HG03342 (cell line): ENCODE measurements around the gene FAM3B.
"Not testable (repeated sequence)": the region's sequence is repeated elsewhere in the genome, so short reads cannot be mapped to it uniquely, and the experiment has no call there.

ENCODE experiments used
- ATAC-seq: cut with Tn5 transposase; IDR thresholded peaks from one replicate; pipeline ENCODE4 v1.9.1; 2021; ENCODE audit warnings: mild to moderate bottlenecking, moderate library complexity; ENCODE audit not compliant: unreplicated experiment

The FAM3B gene

DNA sequence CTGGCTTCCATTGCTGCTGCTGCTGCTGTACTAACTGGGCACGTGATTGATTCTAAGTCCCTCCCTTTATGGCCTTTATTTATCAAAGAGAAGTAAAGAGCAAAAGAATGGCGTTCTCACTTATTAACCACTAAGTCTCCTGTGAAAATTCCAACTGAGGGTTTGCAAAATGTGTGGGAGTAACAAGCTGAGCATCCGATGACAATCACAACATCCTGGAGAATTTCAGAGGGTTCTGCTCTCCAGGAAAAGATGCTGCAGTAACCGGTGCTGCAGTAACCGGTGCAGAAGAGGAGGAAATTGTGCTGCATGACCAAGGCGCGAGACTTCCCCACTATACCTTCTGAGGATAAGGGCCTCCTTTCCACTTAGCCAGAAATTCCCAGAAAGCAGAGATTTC, 32.5 kb downstream of the FAM3B start:
- ATAC-seq = no peak

DNA sequence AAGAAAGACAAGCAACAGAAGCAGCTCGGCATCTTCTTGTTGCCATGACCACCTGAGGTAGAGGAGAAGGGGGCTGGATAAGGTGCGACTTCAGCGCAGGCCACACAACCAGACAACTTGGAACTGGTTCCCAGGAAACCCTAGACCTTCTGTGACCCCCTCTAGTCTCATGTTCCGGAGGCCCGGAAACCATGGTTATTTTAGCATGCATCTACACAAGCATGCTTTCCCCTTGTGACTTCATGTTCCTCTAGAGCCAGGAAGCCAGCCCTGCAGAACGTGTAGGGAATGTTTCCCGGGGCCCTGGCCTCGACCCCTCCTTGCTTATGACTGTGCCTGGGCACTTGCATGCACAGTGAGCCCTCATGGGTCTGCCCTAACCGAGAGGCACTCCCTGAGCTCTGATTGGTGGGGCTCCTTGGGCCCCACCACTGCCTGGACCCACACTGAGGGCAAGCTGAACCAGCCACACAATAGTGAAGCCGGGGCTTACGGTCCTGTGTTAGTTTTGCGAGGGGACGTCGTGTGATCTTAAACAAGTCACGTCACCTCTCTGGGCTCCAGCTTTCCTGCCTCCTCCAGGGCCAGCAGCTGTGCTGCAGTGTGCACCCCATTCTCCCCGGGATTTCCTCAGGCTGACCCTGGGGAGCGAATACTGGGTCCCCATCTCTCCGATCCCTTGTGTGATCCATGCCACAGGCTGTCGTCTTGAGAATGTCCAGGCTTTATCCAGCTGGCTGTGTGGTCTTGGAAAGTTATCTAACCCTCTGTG, 33.2 kb downstream of the FAM3B start:
- ATAC-seq = no peak

DNA sequence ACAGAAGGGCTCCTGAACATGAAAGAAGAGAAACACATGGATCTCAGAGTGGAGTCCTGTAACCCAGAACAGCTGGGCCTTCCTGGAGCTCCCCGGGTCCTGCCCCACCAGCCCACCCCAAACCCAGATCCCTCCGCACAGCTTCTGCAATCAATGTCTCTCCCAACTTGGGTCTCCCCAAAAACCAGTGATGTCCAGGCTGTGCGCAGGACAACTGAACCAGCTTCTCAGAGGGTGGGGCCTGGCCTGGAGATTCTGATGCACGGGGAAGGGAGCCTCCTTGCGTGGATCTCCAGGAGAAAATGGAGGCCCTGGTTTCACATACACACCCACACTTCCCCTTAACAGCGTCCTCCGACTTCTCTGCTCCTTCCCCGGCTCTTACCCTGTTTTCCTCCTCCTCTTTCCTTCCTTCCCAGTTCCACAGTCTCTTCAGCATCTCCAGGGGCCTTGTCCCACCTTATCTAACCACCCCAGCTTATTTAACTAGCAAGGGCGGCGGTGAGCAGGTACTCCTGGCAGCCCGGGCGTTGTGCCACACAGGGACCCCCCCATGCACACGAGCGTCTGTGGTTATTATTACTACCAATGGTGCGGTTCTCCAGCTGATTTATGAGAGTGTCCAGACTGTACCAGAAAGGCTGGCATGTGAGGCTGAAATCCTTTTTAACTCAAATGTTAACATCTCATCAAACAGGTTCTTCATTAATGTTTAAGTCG, 34.0 kb downstream of the FAM3B start:
- no peak for ATAC-seq

DNA sequence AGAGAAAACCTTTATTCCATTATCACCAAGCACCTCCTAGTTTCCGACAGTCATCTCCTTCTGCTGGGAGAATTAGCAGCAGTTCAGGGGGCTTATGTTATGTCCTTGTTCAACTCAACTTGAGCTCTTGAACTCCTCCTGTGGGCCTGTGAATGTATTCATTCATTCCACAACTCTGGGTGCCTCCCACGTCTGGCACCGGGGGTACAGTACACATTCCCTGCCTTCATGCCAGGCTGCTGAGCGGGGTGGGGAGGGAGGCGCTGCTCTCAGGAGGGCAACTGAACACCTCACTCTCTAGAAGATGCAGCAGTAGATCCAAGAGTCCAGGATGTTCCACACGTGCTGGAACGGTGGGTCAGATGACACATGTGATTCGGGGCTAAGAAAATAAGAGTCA, 40.9 kb downstream of the FAM3B start:
- no peak for ATAC-seq

DNA sequence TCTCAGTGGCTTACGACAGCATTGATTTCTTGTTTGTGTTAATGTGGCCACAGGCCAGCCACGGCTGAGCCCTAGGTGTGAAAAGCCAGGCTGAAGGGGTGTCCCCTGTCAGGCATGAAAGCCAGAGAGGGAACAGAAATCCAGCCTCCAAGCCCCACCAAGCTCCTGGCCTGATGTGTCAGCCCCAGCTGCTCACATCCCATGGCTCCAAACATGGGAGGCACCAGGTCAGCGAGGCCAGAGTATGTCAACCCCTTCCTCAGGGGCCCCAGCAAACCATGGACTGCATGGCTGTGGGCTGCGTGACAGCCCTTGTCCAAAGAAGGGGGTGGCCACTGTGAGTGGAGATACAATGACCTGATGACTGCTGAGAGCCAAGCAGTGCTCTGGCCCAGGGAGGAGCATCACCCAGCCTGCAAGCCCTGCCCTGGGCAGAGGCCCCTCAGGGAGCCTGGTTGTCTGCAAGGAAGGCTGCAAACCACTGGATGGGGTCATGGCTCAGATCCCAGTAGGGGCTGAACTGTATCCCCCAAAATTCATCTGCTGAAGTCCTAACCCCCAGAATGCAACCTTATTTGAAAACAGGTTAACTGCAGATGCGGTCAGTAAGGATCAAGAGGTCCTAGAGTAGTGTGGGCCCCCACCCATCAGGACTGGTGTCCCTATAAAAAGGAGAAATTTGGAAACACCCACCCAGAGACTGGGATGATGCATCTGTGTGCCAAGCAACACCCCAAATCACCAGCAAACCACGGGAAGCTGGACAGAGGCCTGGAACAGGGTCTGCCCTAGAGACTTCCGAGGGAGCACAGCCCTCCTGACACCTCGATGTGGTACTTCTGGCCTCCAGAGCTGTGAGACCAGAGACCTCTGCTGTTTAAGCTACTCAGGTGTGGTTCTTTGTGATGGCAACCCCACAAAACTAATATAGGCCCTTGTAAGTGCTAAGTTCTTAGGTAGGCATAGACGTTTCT, 41.9 kb downstream of the FAM3B start:
- ATAC-seq = no peak

DNA sequence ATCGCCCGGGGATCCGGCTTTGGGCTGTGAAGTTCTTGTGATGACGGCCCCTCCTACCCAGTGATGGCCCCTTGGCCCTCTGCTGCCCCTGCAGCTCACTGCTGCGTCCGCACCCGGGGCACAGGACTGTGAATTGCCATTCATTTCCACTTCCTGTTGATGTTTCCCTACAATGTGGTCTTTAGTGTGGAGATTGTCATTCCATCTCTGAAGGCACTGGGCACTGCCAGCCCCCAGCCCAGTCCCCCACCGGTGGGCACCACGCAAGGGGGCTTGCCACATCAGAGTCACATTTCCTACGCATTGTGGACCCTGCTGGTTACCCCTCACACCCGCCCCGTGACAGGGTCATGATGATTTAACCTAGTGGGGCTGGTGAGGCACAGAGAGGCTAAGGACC, 42.7 kb downstream of the FAM3B start:
- ATAC-seq = no peak

DNA sequence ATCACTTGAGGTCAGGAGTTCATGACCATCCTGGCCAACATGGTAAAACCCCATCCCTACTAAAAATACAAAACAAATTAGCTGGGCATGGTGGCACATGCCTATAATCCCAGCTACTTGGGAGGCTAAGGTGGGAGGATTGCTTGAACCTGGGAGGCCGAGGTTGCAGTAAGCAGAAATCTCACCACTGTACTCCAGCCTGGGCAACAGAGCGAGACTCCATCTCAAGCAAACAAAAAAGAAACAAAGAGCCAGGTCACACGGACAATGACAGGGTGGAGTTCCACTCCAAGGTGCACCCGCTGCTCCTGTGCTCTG, 43.1 kb downstream of the FAM3B start:
- ATAC-seq = not testable (repeated sequence)

DNA sequence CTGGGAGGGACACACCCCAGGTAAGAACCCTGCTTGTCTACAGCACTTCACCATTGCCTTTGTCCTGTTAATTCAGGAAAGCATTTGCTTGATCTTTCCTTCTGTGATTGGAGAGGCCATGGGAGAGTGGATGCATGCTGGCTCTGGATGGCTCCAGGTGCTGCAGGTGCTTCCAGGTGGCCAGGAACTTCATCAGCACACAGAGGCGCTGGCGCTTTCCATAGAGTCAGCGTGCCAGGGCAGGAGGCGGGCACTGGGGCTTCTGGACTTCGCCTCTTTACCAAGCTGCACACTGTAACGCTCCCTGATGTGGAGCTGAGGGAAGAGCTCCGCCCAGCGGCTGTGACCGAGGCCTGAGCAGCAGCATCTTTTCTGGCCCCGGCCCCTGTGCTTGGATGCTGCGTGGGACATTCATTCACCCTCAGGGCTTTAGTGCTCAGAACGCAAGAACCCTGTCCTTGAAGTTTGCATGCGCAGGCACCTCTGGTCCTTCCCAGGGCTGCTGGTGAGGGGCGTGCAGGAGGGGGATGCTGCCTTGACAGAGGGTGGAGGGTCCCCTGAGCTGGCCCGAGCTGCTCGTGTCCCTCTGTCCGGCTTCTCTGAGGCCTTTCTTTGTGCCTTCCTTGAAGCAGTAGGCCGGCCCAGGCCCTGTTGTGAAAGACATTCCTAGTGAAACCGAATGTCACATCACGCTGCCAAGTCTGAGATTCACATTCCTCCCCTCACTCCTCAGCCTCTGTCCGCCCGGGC, 43.6 kb downstream of the FAM3B start:
- no peak for ATAC-seq

DNA sequence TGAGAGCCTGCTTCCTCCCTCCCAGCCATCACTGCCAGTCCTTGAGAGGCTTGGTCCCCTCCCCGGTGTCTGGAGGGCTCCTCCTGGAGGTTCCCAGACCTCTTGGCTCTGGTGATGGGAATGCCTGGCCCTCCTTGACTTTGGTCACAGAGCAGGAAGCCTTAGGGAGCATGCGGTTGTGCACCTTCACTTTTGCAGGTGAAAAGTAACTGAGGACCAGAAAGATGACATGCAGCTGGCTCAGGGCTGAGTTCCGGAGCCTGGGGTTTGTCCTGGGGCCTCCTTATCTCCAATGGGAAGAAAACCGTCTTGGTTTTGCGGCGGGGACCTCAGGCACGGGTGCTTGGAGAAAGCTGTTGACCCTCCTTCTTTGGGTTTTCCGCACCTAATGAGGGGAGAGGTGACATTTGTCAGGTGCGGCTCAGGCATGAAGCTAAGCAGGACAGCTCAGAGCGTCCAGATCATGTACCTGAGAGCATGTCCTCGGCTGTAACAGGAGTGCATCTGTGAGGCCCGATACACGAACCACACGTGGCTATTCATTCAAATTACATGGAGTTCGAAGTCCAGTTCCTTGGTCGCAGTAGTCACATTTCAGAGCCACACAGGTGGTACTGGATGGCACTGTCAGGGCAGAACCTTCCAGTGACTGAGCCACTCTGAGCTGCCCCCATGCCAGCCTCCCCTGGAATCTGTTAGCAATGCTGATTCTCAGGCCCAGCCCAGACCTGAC, 44.6 kb downstream of the FAM3B start:
- no peak for ATAC-seq

DNA sequence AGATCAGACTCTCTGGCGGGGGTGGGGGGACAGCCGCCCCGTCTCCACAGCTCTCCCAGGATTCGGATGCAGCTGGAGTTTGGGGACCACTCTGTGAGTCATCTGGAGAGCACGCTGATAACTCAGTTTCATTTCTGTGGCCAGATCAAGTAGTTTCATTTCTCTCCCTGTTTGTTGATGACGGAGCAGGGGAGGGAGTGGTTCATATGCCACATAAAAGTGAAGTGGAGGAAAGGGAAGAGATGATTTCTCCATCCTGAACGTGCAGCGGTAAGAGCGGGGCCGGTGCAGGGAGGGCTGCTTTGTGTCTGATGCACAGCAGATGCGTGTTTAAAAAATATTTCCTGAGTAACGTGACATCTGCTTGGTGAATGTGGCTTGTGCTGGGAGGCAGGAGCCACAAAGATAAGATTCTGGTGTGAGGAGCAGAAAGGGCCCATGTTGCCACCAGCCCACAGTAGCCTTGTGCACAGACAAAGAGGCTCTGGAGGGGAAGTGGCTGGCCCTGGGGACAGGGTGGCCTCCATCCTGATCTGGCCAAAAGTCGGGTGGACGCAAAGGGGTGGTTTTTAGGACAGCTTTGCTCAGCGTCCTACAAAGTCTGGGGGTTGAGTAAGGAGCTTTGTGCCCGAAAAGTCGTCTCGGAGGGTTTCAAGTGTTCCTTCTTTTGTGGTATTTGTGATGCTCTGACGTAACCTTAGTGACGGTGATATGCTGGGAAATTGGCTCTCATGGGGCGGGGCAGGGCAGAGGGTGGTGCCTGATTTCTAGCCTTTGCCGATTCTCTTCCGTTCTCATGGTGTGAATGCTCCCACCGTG, 45.4 kb downstream of the FAM3B start, which contains the start of gene MX2:
MX2 (plus strand) TSS at position 242 of the 819 bp plus-strand sequence. CDS start 14,880 bp downstream, outside the sequence.
- peak; percentile 51 for ATAC-seq

DNA sequence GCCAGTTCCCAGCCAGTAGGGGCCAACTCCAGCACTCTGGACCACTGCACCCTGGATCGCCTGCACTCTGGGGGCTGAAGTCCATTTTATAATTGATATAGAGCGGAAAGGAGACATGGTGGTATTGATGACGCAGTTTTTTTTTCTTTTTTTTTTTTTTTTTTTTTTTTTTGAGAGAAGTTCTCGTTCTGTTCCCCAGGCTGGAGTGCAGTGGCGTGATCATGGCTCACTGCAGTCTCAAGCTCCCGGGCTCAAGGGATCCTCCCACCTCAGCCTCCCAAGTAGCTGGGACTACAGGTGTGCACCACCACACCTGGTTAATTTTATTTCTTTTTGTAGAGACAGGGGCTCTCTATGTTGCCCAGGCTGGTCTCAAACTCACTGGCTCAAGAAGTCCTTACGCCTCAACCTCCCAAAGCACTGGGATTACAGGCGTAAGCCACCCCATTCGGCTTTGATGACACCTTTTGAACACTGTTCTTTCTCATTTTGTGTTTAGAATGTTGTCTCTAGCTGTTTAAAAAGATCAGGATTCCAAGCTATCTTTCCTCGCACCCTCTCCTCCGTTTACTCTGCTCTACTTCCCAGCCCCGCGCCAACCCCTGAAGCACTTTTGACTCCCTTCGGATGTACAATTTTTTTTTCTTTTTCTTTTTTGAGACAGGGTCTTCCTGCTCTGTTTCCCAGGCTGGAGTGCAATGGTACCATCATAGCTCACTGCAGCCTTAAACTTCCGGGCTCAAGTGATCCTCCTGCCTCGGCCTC, 46.2 kb downstream of the FAM3B start:
- no peak for ATAC-seq

DNA sequence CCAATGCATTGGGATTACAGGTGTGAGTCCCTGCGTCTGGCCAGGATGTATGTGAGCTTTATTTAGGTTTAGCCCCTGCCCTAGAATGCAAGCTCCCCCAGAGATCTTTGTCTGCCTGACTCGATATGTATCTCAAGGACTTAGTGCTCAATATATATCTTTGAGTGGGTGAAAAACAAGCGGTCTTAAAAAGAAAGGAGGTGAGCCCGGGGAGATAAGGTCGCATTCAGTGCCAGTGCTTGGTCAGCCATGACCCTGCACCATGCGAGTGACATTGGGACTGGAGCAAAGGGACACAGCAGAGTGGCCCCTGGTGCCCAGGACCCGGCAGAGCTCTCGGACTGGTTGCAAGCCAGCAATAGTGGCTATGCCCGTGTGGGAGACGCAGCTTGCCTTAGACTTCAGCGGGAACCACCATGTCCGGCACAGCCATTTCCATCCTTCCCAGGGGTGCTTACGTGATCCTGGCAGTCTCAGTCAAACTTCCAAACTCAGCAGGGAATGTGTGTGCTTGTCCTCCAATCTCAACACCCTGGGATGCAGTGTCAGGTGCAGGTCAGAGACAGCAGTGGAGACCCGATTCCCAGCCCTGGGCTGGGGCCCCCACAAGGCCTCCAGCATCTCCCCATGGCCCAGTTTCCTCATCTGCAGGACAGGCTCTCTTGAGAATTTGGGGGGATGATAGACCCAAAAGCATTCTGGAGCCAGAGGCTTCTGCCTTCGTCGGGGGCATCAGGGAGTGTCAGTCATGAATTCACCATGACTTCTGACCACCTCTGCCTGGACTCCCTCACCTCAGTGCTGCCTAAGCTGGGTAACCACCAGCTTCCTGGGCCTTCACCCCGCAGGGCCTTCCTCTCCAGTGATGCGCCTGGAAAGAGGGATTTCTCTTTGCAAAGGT, 47.0 kb downstream of the FAM3B start:
- ATAC-seq = no peak

DNA sequence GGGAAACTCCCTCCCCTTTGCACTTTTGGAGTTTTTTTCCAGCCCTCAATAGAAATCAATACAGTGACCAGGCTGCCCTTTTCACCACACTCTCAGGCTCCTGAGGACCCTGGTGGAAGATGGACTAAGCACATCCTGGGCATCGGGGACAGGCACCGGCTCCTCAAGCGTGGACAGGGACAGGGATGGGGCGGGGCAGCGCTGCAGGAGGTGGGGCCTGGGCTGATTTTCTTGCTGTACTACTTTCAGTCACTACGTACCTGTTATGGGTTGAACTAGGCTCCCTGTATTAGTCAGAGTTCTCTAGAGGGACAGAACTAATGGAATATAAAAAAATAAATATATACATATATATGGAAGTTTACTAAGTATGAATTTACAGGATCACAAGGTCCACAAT, 47.7 kb downstream of the FAM3B start:
- ATAC-seq = no peak

DNA sequence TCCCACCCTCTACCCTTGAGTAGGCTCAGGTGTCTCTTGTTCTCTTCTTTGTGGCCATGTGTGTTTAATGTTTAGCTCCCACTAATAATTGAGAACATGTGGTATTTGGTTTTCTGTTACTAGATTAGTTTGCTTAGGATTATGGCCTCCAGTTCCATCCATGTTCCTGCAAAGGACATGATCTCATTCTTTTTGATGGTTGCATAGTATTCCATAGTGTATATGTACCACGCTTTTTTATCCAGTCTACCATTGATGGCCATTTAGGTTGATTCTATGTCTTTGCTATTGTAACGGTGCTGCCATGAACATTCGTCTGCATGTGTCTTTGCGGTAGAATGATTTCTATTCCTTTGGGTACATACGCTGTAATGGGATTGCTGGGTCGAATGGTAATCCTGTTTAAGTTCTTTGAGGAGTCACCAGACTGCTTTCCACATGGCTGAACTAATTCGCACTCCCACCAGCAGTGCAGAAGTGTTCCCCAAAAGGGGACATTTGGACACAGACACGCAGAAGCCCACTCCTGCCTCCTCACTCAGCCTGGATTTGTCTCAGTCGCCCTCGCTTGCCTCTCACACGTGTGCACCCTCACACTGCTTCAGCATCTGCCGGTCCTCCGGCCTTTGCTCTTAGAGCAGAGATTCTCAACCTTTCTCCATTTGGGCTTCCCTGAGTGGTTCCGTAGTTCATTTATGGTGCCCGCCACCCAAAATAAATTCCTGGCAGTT, 48.9 kb downstream of the FAM3B start:
- no peak for ATAC-seq

DNA sequence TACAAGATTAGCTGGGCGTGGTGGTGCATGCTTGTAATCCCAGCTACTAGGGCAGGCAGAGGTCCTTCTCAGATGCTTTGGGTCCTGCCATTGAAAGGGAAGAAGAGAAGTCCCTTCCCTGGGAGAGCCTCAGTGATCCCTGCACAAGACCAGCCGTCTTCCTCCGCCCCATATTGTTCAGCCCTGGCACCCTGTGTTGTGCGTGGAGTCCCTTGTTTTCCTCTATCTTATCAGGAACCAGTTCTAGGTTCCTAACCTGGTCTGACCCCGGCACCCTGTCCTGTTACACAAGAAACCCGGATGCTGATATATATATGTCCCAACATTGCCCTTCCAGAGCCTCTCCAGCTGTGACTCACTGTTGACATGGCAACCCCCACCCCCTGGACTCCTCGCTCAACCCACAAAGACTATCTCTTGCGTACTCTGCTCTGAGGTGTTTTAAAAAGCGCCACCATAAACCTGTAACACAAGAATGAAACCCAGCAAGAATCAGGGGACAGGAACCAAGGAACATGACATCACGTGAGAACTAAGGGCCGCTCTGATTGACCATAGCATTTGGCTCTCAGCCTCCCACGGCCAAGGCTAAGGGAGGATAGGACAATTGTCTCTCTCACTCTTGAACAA, 50.0 kb downstream of the FAM3B start:
- ATAC-seq = no peak

DNA sequence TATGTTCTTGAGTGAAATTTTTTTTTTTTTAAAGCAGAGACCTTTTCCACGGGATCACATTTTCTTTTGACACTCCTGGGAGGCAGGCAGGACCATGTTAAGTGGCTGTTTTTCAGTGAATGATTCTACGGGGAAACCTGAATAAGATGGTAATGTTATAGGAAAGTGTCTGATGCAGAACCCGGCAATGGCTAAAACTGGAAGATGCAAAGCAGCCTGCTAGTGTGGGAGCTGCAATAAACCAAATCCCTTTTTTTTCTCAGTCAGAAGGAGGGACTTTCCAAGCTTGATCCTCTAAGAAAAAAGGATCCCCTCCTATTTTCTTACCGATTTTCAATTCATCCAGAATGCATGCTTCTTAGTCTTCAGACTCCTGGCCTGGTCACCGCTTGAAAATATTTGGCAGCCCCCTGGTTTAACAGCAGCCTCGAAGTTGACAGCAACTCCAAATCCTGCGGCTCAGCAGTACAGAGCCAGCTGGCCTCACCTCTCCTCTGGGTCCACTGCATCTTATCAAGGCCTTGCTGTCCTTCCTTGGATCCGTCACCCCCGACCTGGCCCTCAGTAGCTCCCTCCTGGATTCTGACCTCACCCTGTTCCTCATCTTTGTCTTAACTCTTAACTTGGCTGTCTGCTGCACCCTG, 50.8 kb downstream of the FAM3B start:
- ATAC-seq = no peak
